ENCODE measurements around the gene IL1RAPL2. TPM values are rescaled to one million over a fixed set of nuclear protein-coding genes. Genes with fewer than 3 reads are reported as not detected.

Gene IL1RAPL2
- total and polyA plus RNA-seq, 2 donors (not counting 1 experiment from before 2014, with no cell fraction given): not detected

DNA sequence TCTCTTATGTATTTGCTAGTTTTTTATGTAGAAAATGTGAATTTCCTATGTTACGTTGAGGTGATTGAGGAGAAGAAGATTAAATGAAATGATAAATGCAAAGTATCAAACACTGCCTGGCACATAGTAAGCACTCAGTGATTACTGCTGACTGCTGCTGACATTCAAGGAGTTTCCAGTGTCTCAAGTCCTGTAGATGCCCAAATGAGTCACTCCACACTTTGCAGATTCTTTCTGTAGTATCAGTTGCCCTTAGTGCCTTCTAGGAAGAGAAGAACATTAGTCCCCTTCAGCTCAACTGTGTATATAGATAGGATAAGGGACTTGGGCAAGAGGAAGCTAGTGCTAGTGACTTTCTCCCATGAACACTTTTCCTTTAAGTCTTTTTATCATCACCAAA is 895.0 kb downstream of the IL1RAPL2 start:
- TF ChIP-seq, protein P1, sequence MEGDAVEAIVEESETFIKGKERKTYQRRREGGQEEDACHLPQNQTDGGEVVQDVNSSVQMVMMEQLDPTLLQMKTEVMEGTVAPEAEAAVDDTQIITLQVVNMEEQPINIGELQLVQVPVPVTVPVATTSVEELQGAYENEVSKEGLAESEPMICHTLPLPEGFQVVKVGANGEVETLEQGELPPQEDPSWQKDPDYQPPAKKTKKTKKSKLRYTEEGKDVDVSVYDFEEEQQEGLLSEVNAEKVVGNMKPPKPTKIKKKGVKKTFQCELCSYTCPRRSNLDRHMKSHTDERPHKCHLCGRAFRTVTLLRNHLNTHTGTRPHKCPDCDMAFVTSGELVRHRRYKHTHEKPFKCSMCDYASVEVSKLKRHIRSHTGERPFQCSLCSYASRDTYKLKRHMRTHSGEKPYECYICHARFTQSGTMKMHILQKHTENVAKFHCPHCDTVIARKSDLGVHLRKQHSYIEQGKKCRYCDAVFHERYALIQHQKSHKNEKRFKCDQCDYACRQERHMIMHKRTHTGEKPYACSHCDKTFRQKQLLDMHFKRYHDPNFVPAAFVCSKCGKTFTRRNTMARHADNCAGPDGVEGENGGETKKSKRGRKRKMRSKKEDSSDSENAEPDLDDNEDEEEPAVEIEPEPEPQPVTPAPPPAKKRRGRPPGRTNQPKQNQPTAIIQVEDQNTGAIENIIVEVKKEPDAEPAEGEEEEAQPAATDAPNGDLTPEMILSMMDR (IDR thresholded peaks at IDR 0.05): no peak
- no peak for TF ChIP-seq EZH2 (IDR thresholded peaks at IDR 0.05; ENCODE audit: borderline replicate concordance, insufficient read depth, low read depth, low read length, poor library complexity, severe bottlenecking)

DNA sequence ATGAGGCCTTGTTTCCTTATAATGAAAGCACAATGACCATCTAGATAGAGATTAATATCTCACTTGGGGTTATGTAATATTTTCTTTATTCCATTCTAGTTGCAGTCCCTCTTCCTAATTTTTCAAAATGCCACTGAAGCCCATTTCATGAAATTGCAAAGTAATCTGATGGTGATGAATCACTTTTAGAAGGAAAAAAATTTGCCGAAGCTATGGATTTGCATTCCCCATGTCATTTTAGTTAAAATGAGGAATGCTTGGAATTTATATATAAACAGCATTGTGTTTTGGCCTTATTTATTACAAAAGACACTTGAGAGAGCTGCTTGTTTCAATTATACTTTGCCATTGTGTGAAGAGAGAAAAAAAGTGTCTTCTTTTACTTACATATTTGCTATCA is 896.2 kb downstream of the IL1RAPL2 start:
- Histone ChIP-seq H3K4me3 (ENCODE audit: control extremely low read depth in 1 of 5, extremely low read depth in 1 of 5, insufficient read depth in 1 of 5, low read depth in 2 of 5, low read length in 4 of 5) (no peak overlapping the region), H4K20me1 (ENCODE audit: control insufficient read depth, insufficient read depth, low read length, poor library complexity, severe bottlenecking) (no peaks in the 10 kb centered on the region), H2AFZ (ENCODE audit: insufficient read depth, low read depth, low read length, poor library complexity, severe bottlenecking) (no peak overlapping the region), H3K9me3 (ENCODE audit: control extremely low read depth in 1 of 3, control insufficient read depth in 2 of 3, insufficient read depth in 1 of 3, low read length in 2 of 3) (no peaks in the 10 kb centered on the region), H3K36me3 (replicated peaks in 1 of 2; ENCODE audit: control extremely low read depth in 1 of 2, control insufficient read depth in 1 of 2, extremely low read depth in 1 of 2, insufficient read depth in 2 of 2, low read length in 1 of 2) (no peaks in the 10 kb centered on the region), H3K27me3 (replicated peaks in 1 of 4; ENCODE audit: control extremely low read depth in 1 of 4, control insufficient read depth in 3 of 4, insufficient read depth in 4 of 4, low read length in 3 of 4) (no peaks in the 10 kb centered on the region), H3K27ac (ENCODE audit: low read length in 2 of 2) (no peak overlapping the region), H3K79me2 (ENCODE audit: control insufficient read depth, insufficient read depth, low read length) (no peaks in the 10 kb centered on the region), H3K4me2 (replicated peaks; ENCODE audit: low read depth, low read length, poor library complexity, severe bottlenecking) (no peak overlapping the region), H3K4me1 (ENCODE audit: control insufficient read depth in 2 of 2, insufficient read depth in 2 of 2, low read length in 2 of 2) (no peaks in the 10 kb centered on the region), H3K9ac (ENCODE audit: low read length) (no peak overlapping the region)
- ATAC-seq (ENCODE audit: low read depth) (no peak), DNase-seq (no peak)
- CTCF ChIA-PET: no interaction called here
- TF ChIP-seq EZH2 (IDR thresholded peaks at IDR 0.05; ENCODE audit: borderline replicate concordance, insufficient read depth, low read depth, low read length, poor library complexity, severe bottlenecking): no peak
- TF ChIP-seq, protein P1 (IDR thresholded peaks at IDR 0.05): no peak
- no peaks in the 10 kb centered on the region for H3K9me3 Mint-ChIP-seq (ENCODE audit: insufficient read depth)
- H3K4me1 Mint-ChIP-seq: no peaks in the 10 kb centered on the region
- intact Hi-C loops (cut with micrococcal nuclease): no loop called here
- no peak overlapping the region for H3K27ac Mint-ChIP-seq
- no CpG with 5 or more reads among the region's 1 CpG for WGBS (ENCODE audit: insufficient coverage)
- no peaks in the 10 kb centered on the region for H3K27me3 Mint-ChIP-seq
- POLR2A ChIA-PET: no interaction called here
- H3K4me3 Mint-ChIP-seq: no peak overlapping the region

More for the DNA sequence above, 895.0 kb downstream of the IL1RAPL2 start:
- Histone ChIP-seq H2AFZ (ENCODE audit: insufficient read depth, low read depth, low read length, poor library complexity, severe bottlenecking) (no peak overlapping the region), H3K79me2 (ENCODE audit: control insufficient read depth, insufficient read depth, low read length) (no peaks in the 10 kb centered on the region), H3K27me3 (replicated peaks in 1 of 4; ENCODE audit: control extremely low read depth in 1 of 4, control insufficient read depth in 3 of 4, insufficient read depth in 4 of 4, low read length in 3 of 4) (no peaks in the 10 kb centered on the region), H3K9me3 (ENCODE audit: control extremely low read depth in 1 of 3, control insufficient read depth in 2 of 3, insufficient read depth in 1 of 3, low read length in 2 of 3) (no peaks in the 10 kb centered on the region), H3K4me1 (ENCODE audit: control insufficient read depth in 2 of 2, insufficient read depth in 2 of 2, low read length in 2 of 2) (no peaks in the 10 kb centered on the region), H3K4me2 (replicated peaks; ENCODE audit: low read depth, low read length, poor library complexity, severe bottlenecking) (no peak overlapping the region), H3K27ac (ENCODE audit: low read length in 2 of 2) (no peak overlapping the region), H4K20me1 (ENCODE audit: control insufficient read depth, insufficient read depth, low read length, poor library complexity, severe bottlenecking) (no peaks in the 10 kb centered on the region), H3K9ac (ENCODE audit: low read length) (no peak overlapping the region), H3K36me3 (replicated peaks in 1 of 2; ENCODE audit: control extremely low read depth in 1 of 2, control insufficient read depth in 1 of 2, extremely low read depth in 1 of 2, insufficient read depth in 2 of 2, low read length in 1 of 2) (no peaks in the 10 kb centered on the region), H3K4me3 (ENCODE audit: control extremely low read depth in 1 of 5, extremely low read depth in 1 of 5, insufficient read depth in 1 of 5, low read depth in 2 of 5, low read length in 4 of 5) (no peak overlapping the region)
- CTCF ChIA-PET: no interaction called here
- POLR2A ChIA-PET: no interaction called here
- Mint-ChIP-seq H3K27me3 (no peaks in the 10 kb centered on the region), H3K27ac (no peak overlapping the region), H3K9me3 (ENCODE audit: insufficient read depth) (no peaks in the 10 kb centered on the region), H3K4me3 (no peak overlapping the region), H3K4me1 (no peaks in the 10 kb centered on the region)
- ATAC-seq (ENCODE audit: low read depth) (no peak), DNase-seq (no peak)
- no CpG with 5 or more reads among the region's 1 CpG for WGBS (ENCODE audit: insufficient coverage)
- intact Hi-C loops (cut with micrococcal nuclease): no loop called here

Measured in B cell (primary cell).